Panc1 (cell line): ENCODE measurements around the gene ZC3H18.

ENCODE experiments used
- POLR2AphosphoS5 ChIP-seq: IDR thresholded peaks from 2 replicates; pipeline ENCODE4 v1.6.1; 2012; ENCODE audit warnings: mild to moderate bottlenecking, low read depth, low read length, moderate library complexity
- SIN3A ChIP-seq: IDR thresholded peaks from 2 replicates; pipeline ENCODE4 v1.6.1; 2012; ENCODE audit warnings: low read depth, mild to moderate bottlenecking, low read length, moderate library complexity, borderline replicate concordance; ENCODE audit not compliant: insufficient read depth
- TCF7L2 ChIP-seq: IDR thresholded peaks from 2 replicates; pipeline ENCODE4 v1.6.1; 2011; ENCODE audit warnings: mild to moderate bottlenecking, low read depth, low read length, inconsistent platforms
- TF ChIP-seq, protein P1 (sequence below): fragments of 450-650 bp; IDR thresholded peaks from 2 replicates; pipeline ENCODE4 v1.5.1; 2017; ENCODE audit warnings: mild to moderate bottlenecking
- TF ChIP-seq, protein P2 (sequence below), 2 experiments: IDR thresholded peaks; 2 replicates each; pipeline ENCODE4 v1.6.1; 2011 to 2012; ENCODE audit warnings: low read depth in 2 of 2, control low read depth in 1 of 2, low read length in 1 of 2, mild to moderate bottlenecking in 1 of 2, moderate library complexity in 1 of 2; ENCODE audit not compliant: insufficient read depth in 1 of 2

DNA sequence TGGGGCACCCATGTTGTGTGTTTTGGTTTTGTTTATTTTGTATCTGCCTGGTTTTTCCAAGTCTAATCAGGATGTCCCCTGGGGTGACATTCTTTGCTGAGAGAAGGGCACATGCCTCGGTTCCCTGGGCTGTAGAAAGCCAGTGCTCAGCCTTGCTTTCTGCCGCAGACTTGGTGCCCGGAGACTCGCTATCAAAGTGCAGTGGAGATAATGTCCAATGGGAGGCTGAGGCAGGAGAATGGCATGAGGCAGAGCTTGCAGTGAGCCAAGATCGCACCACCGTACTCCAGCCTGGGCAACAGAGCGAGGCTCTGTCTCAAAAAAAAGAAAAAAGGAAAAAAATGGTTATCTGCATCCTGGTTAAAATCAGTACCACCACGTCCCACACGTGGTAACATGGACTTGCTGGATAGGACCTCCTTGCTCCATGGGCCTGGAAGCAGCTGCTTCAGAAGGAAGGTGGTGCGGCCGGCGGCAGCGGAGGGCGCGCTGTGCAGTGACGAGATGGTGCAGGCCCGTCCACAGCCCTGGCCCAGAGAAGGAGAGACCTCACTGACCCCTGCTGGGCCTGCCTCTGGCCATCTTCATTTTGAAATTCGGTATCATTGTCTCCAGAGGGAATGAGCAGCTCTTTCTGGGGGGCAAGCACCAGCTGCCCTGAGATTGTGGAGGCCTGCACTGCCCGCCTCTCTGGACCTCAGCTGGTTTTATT is 48.9 kb downstream of the ZC3H18 start:
- TF ChIP-seq, protein P1, sequence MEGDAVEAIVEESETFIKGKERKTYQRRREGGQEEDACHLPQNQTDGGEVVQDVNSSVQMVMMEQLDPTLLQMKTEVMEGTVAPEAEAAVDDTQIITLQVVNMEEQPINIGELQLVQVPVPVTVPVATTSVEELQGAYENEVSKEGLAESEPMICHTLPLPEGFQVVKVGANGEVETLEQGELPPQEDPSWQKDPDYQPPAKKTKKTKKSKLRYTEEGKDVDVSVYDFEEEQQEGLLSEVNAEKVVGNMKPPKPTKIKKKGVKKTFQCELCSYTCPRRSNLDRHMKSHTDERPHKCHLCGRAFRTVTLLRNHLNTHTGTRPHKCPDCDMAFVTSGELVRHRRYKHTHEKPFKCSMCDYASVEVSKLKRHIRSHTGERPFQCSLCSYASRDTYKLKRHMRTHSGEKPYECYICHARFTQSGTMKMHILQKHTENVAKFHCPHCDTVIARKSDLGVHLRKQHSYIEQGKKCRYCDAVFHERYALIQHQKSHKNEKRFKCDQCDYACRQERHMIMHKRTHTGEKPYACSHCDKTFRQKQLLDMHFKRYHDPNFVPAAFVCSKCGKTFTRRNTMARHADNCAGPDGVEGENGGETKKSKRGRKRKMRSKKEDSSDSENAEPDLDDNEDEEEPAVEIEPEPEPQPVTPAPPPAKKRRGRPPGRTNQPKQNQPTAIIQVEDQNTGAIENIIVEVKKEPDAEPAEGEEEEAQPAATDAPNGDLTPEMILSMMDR: no peak
- no peak for TF ChIP-seq SIN3A
- TF ChIP-seq, protein P2, sequence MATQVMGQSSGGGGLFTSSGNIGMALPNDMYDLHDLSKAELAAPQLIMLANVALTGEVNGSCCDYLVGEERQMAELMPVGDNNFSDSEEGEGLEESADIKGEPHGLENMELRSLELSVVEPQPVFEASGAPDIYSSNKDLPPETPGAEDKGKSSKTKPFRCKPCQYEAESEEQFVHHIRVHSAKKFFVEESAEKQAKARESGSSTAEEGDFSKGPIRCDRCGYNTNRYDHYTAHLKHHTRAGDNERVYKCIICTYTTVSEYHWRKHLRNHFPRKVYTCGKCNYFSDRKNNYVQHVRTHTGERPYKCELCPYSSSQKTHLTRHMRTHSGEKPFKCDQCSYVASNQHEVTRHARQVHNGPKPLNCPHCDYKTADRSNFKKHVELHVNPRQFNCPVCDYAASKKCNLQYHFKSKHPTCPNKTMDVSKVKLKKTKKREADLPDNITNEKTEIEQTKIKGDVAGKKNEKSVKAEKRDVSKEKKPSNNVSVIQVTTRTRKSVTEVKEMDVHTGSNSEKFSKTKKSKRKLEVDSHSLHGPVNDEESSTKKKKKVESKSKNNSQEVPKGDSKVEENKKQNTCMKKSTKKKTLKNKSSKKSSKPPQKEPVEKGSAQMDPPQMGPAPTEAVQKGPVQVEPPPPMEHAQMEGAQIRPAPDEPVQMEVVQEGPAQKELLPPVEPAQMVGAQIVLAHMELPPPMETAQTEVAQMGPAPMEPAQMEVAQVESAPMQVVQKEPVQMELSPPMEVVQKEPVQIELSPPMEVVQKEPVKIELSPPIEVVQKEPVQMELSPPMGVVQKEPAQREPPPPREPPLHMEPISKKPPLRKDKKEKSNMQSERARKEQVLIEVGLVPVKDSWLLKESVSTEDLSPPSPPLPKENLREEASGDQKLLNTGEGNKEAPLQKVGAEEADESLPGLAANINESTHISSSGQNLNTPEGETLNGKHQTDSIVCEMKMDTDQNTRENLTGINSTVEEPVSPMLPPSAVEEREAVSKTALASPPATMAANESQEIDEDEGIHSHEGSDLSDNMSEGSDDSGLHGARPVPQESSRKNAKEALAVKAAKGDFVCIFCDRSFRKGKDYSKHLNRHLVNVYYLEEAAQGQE (IDR thresholded peaks at IDR 0.05; ENCODE audit: insufficient read depth in 1 of 2, low read depth in 2 of 2, low read length in 1 of 2): no peak
- no peak for TF ChIP-seq TCF7L2
- no peak for TF ChIP-seq POLR2AphosphoS5
